Smooth muscle cell (in vitro differentiated cells): ENCODE data around the gene LDB3. TPM values are rescaled to one million over a fixed set of nuclear protein-coding genes. Genes with fewer than 3 reads are reported as not detected.

Experiments used
- DNase-seq: peaks from one replicate; lab custom pipeline; 2025; ENCODE audit not compliant: unreplicated experiment; lab: John Stamatoyannopoulos, UW
- H2AFZ ChIP-seq: fragments of 200-600 bp; sonication (generic); 2 replicates; pipeline ENCODE4 v1.6.0; 2016; ENCODE audit warnings: antibody characterized with exemption, low read depth, mild to moderate bottlenecking
- H3F3A ChIP-seq: fragments of 200-600 bp; sonication (generic); 2 replicates; pipeline ENCODE4 v1.6.0; 2017; ENCODE audit warnings: antibody characterized with exemption, low read depth
- H3K27ac ChIP-seq: fragments of 200-600 bp; sonication (generic); 2 replicates; pipeline ENCODE4 v1.5.1; 2016; ENCODE audit warnings: low read depth, mild to moderate bottlenecking
- H3K27me3 ChIP-seq: fragments of 200-600 bp; sonication (generic); 2 replicates; pipeline ENCODE4 v1.6.1; 2016; ENCODE audit warnings: low read depth, mild to moderate bottlenecking
- H3K36me3 ChIP-seq: fragments of 200-600 bp; sonication (generic); 2 replicates; pipeline ENCODE4 v1.5.1; 2016; ENCODE audit warnings: low read depth
- H3K4me1 ChIP-seq: fragments of 200-600 bp; sonication (generic); 2 replicates; pipeline ENCODE4 v1.5.1; 2016; ENCODE audit warnings: low read depth
- H3K4me2 ChIP-seq: fragments of 200-600 bp; sonication (generic); 2 replicates; pipeline ENCODE4 v1.6.0; 2016; ENCODE audit warnings: mild to moderate bottlenecking
- H3K4me3 ChIP-seq: fragments of 200-600 bp; sonication (generic); 2 replicates; pipeline ENCODE4 v1.5.1; 2016; ENCODE audit warnings: mild to moderate bottlenecking
- H3K79me2 ChIP-seq: fragments of 200-600 bp; sonication (generic); 2 replicates; pipeline ENCODE4 v1.6.0; 2016; ENCODE audit warnings: low read depth, mild to moderate bottlenecking
- H3K9ac ChIP-seq: fragments of 200-600 bp; sonication (generic); 2 replicates; pipeline ENCODE4 v1.6.0; 2016; ENCODE audit warnings: low read depth
- H3K9me3 ChIP-seq: fragments of 200-600 bp; sonication (generic); replicated peaks from 2 replicates; pipeline ENCODE4 v1.5.1; 2016; ENCODE audit warnings: low read depth
- H4K20me1 ChIP-seq: fragments of 200-600 bp; sonication (generic); 2 replicates; pipeline ENCODE4 v1.6.0; 2016; ENCODE audit warnings: low read depth
- CTCF ChIP-seq: fragments of 200-600 bp; sonication (generic); IDR thresholded peaks from 2 replicates; pipeline ENCODE4 v1.5.1; 2017; ENCODE audit warnings: borderline replicate concordance, mild to moderate bottlenecking, antibody characterized with exemption; ENCODE audit not compliant: insufficient read depth, poor library complexity, severe bottlenecking
- WGBS: methylation state at CpG from one replicate; pipeline ENCODE4 v1.1.7; 2016; ENCODE audit warnings: low lambda C conversion rate; 5-methylcytosine and 5-hydroxymethylcytosine counted together
- polyA plus RNA-seq: library from polyadenylated mRNA; unstranded; fragments of >200 nt; fragmentation: Nextera tagmentation; extraction: Ambion mirVana; gene quantifications from 2 replicates; pipeline ENCODE4 v1.2.1, GENCODE V29; 2016
- total RNA-seq: library from RNA; depleted of rRNA; stranded (reverse); fragments of >200 nt; gene quantifications from 2 replicates; pipeline ENCODE4 v1.2.3, GENCODE V29; 2014

The LDB3 gene
- 0.13 and 0.31 TPM in 2 replicates for total RNA-seq
- 0.24 and 0.61 TPM in 2 replicates for polyA plus RNA-seq

- no peaks in the 10 kb centered on the region for H3F3A ChIP-seq
- H3K4me2 ChIP-seq: peak within 1 kb of the TSS; percentile 71
- TF ChIP-seq CTCF: no peak
- H3K27ac ChIP-seq: no peak within 1 kb of the TSS
- 46% methylated on average over 23 of the region's 23 CpGs for WGBS
- H3K4me3 ChIP-seq: no peak within 1 kb of the TSS
- peak within 1 kb of the TSS; percentile 72 for H2AFZ ChIP-seq
- no peaks in the 10 kb centered on the region for H3K27me3 ChIP-seq
- no peaks in the 10 kb centered on the region for H3K36me3 ChIP-seq
- DNase-seq: peak; percentile 17
- H3K9me3 ChIP-seq: no peaks in the 10 kb centered on the region
- H3K4me1 ChIP-seq: peaks cover 22% of the 10 kb centered on the region
- no peaks in the 10 kb centered on the region for H4K20me1 ChIP-seq
- H3K79me2 ChIP-seq: no peaks in the 10 kb centered on the region
- no peak within 1 kb of the TSS for H3K9ac ChIP-seq
These were observed at the start of gene LDB3 for GRCh38 chr10:86668297-86669165. Gene LDB3, plus strand, starts transcription at chr10:86668511. Its CDS starts 181 bp downstream, at chr10:86668692.

- H3K4me3 ChIP-seq: no peak overlapping the region
- WGBS: 89% methylated on average over 2 of the region's 2 CpGs
- H3K4me1 ChIP-seq: no peaks in the 10 kb centered on the region
- no peaks in the 10 kb centered on the region for H3K36me3 ChIP-seq
- H2AFZ ChIP-seq: no peak overlapping the region
- TF ChIP-seq CTCF: no peak
- no peaks in the 10 kb centered on the region for H3F3A ChIP-seq
- no peak overlapping the region for H3K4me2 ChIP-seq
- no peaks in the 10 kb centered on the region for H4K20me1 ChIP-seq
- no peak overlapping the region for H3K9ac ChIP-seq
- DNase-seq: no peak
- H3K9me3 ChIP-seq: no peaks in the 10 kb centered on the region
- H3K79me2 ChIP-seq: no peaks in the 10 kb centered on the region
- H3K27me3 ChIP-seq: peaks cover 11% of the 10 kb centered on the region
- H3K27ac ChIP-seq: no peak overlapping the region
These were observed 40.0 kb upstream of the LDB3 start for GRCh38 chr10:86628311-86628710.

- Histone ChIP-seq H4K20me1 (no peaks in the 10 kb centered on the region), H3K4me2 (no peak overlapping the region), H3K27ac (no peak overlapping the region), H3K9me3 (no peaks in the 10 kb centered on the region), H3K4me3 (no peak overlapping the region), H3K79me2 (no peaks in the 10 kb centered on the region), H2AFZ (no peak overlapping the region), H3K27me3 (peaks cover 11% of the 10 kb centered on the region), H3F3A (no peaks in the 10 kb centered on the region), H3K4me1 (no peaks in the 10 kb centered on the region), H3K9ac (no peak overlapping the region), H3K36me3 (no peaks in the 10 kb centered on the region)
- 21% methylated on average over 2 of the region's 2 CpGs for WGBS
- TF ChIP-seq CTCF: no peak
- DNase-seq: no peak
These were observed 38.2 kb upstream of the LDB3 start for GRCh38 chr10:86630079-86630478.
